ENCODE results near the gene HDAC4.

The HDAC4 gene

GRCh38 chr2:239273280-239274234 is 127.3 kb downstream of the HDAC4 start:
- H3K4me3 ChIP-seq (ENCODE audit: low read length): no peak overlapping the region
- TF ChIP-seq CTCF (conservative IDR thresholded peaks at IDR 0.05; ENCODE audit: low read length): no peak

GRCh38 chr2:239272626-239273025 is 128.2 kb downstream of the HDAC4 start:
- TF ChIP-seq CTCF (conservative IDR thresholded peaks at IDR 0.05; ENCODE audit: low read length): no peak
- DNase-seq (ENCODE audit: low read depth): no peak
- H3K4me3 ChIP-seq (ENCODE audit: low read length): no peak overlapping the region

More at GRCh38 chr2:239273280-239274234, 127.3 kb downstream of the HDAC4 start:
- no peak for DNase-seq (ENCODE audit: low read depth)

GRCh38 chr2:239271882-239272281 is 128.9 kb downstream of the HDAC4 start:
- DNase-seq (ENCODE audit: low read depth): peak; percentile 67
- no peak overlapping the region for H3K4me3 ChIP-seq (ENCODE audit: low read length)
- TF ChIP-seq CTCF (conservative IDR thresholded peaks at IDR 0.05; ENCODE audit: low read length): no peak

DNA sequence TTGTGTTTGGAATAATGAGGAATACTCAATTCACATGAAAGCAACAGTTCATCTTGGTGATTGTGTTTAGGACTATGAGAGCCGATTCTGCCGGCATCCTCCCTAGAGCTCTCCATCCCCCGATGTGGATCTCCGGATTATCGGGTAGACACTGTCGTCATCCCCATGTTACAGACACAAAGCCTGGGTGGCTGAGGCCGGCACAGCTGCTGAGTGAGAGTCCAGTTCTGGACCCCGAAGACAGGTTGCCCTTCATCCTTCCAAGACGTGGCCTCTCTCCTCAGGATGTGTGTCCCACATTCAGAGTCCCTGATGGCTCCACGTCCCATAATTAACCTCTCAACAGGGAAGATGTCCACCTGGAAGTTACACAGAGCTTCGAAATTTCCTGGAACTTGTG is 129.3 kb downstream of the HDAC4 start:
- no peak overlapping the region for H3K4me3 ChIP-seq (ENCODE audit: low read length)
- DNase-seq (ENCODE audit: low read depth): no peak
- no peak for TF ChIP-seq CTCF (conservative IDR thresholded peaks at IDR 0.05; ENCODE audit: low read length)

DNA sequence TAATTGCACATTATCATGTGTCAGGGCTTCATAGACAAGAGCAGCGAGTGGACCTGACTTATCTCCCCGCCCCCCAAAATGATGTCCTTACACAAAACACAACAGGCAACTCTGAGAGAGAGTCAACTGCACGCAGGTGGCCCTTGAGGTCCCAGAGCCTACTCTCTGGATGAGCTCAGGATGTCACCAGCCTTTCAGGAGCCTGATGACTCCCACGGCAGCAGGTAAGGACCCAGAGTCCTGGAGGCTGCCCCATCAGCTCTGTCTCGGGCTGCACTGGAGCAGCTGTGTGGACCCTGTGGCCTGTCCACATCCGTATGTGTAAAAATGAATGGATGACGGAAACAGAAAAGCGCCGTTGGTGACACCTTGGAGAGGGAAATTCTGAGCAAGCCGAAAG is 130.9 kb downstream of the HDAC4 start:
- no peak for TF ChIP-seq CTCF (conservative IDR thresholded peaks at IDR 0.05; ENCODE audit: low read length)
- DNase-seq (ENCODE audit: low read depth): no peak

DNA sequence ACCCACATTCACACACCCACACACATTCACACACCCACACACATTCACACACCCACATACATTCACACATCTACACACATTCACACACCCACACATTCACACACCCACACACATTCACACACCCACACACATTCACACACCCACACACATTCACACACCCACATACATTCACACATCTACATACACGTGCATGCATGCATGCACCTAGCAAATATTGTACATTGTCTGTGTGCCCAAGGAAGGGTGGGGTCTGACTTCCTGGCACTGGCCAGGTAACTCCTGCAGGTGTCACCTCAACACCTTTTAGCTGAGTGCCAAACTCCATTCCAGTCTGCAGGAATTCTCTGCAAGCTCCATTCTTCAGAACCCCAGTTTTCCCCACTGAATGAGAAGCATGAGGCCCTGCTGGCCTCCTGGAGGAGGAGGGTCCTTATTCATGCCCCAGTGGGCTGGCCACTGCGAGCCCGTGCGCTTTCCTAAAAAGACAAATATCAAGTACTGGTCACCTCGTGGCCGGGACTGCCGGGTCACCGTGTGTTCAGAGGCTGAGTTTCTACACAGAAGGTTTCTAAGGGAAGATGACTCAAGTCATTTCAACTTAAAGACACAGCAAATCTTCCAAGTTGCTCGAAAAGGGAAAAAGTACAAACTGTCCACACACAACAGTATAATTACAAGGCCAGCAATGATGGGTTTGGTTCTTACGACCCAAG is 131.5 kb downstream of the HDAC4 start:
- no peak for DNase-seq (ENCODE audit: low read depth)
- no peak for TF ChIP-seq CTCF (conservative IDR thresholded peaks at IDR 0.05; ENCODE audit: low read length)
- no peak overlapping the region for H3K4me3 ChIP-seq (ENCODE audit: low read length)

More for the DNA sequence above, 130.9 kb downstream of the HDAC4 start:
- H3K4me3 ChIP-seq (ENCODE audit: low read length): no peak overlapping the region
